H1 (cell line): ENCODE data around the gene PDE4D. TPM values are rescaled to one million over a fixed set of nuclear protein-coding genes. Genes with fewer than 3 reads are reported as not detected.

Experiments used
- CBX5 ChIP-seq: fragments of 300-800, 300-1000 bp; sonication (generic); IDR thresholded peaks from 2 replicates; pipeline ENCODE4 v1.7.1; 2016; ENCODE audit warnings: antibody characterized with exemption, low read length, low read depth
- PHF8 ChIP-seq: fragments of 200-600 bp; sonication (generic); conservative IDR thresholded peaks from 2 replicates; pipeline ENCODE4 v1.7.1; 2012; ENCODE audit warnings: low read depth, mild to moderate bottlenecking, inconsistent platforms, low read length, moderate library complexity
- RAD21 ChIP-seq, 2 experiments: IDR thresholded peaks in 1 of 2; conservative IDR thresholded peaks in 1 of 2; 2 replicates each; pipeline ENCODE4 v1.6.1; 2011; ENCODE audit warnings: low read depth in 2 of 2, low read length in 2 of 2, improper control_type of control experiment in 1 of 2, inconsistent platforms in 1 of 2, mild to moderate bottlenecking in 1 of 2, moderate library complexity in 1 of 2
- SIN3A ChIP-seq, 2 experiments: IDR thresholded peaks in 1 of 2; conservative IDR thresholded peaks in 1 of 2; 2 replicates each; pipeline ENCODE4 v1.6.1; 2011 to 2012; ENCODE audit warnings: low read length in 2 of 2, improper control_type of control experiment in 1 of 2, low read depth in 1 of 2, mild to moderate bottlenecking in 1 of 2
- TCF12 ChIP-seq: IDR thresholded peaks from 2 replicates; pipeline ENCODE4 v1.6.1; 2011; ENCODE audit warnings: low read depth, mild to moderate bottlenecking, low read length
- polyA plus RNA-seq, 7 experiments: library from polyadenylated mRNA; depleted of rRNA in 3 of 7; stranded (reverse) in 5 of 7; unstranded in 2 of 7; fragments of >200 nt in 5 of 7; fragments of 200-250 nt in 2 of 7; gene quantifications; 1 replicate in 5 of 7; 2 replicates in 1 of 7; 4 replicates in 1 of 7; pipeline versions ENCODE4 v1.2.1 to v1.2.3, GENCODE V29; 2011 to 2013; ENCODE audit warnings: missing spikeins in 2 of 7, mixed read lengths in 2 of 7
- total RNA-seq: library from RNA; stranded (reverse); fragmentation: NEBNext Ultra II Directional; extraction: Animal tissue kit (Norgen Biotek cat#: 25700); gene quantifications from 2 replicates; pipeline ENCODE4 v1.2.1, GENCODE V29; 2021

The PDE4D gene
- total and polyA plus RNA-seq, 2 of the 8 experiments (the other 6 are each of a cell fraction or from before 2014, with no cell fraction given), result 2.3 to 3.7 TPM

DNA sequence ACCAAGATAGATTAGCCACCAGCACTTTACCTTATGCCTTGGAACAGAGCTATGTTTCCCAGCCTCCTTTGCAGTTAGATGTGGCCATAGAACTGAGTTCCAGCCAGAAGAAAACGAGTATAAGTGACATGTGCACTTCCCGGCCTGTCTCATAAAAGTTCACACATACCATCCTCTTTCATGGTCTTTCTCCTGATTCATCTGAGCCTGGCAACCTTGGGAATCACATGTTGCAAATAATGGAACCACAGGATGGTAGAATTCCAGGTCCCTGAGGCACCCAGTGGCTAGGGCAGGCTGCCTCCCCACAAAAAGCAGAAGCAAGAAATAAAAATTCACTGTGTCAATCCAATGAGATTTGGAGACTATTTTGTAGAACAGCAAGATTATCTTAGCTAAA lies 128.1 kb downstream of the PDE4D start (continued):
- TF ChIP-seq PHF8 (no peak), CBX5 (no peak), TCF12 (no peak), SIN3A (conservative IDR thresholded peaks at IDR 0.05 in 1 of 2, IDR thresholded peaks at IDR 0.05 in 1 of 2; ENCODE audit: low read depth in 1 of 2, low read length in 2 of 2) (no peak), RAD21 (IDR thresholded peaks at IDR 0.05 in 1 of 2, conservative IDR thresholded peaks at IDR 0.05 in 1 of 2; ENCODE audit: low read depth in 2 of 2, low read length in 2 of 2) (no peak)
